ENCODE data around the gene EIF4E1B.

DNA sequence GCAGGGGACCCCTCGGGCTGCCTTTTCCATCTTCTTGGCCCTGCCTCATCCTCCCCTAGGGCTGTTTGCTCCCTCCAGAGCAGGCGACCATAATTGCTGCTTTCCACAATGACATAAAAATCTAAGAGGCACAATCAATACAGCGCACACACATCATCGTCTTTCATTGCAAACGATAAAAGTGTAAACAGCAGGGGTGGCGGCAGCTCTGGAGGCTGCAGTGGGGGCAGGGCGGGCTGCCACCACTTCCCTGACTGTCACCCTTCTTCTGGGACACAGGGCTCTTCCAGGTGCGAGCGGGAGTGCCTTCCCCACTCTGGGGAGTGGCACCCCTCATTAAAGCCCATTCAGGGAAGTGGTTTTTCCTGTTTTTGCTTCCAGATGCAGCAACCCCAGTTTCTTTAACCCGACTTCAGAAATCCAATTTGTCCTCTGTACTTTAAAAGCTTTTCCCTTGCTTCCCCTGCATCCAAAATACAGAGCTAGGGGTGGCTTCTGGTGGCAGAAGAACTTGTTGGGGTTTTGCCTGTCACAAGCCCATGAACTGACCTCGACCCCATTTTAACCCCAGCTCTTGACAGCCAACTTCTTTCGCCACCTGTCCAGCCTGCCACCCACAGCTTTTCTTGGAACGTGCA lies 62.5 kb downstream of the EIF4E1B start:
- TF ChIP-seq EZH2 (IDR thresholded peaks at IDR 0.05; ENCODE audit: borderline replicate concordance, insufficient read depth, low read length, poor library complexity, severe bottlenecking) (no peak), CTCF (IDR thresholded peaks at IDR 0.05; ENCODE audit: poor library complexity, severe bottlenecking) (no peak), TAF1 (IDR thresholded peaks at IDR 0.05; ENCODE audit: low read depth) (no peak), SMC3 (conservative IDR thresholded peaks at IDR 0.05; ENCODE audit: poor library complexity) (no peak), POLR2AphosphoS5 (IDR thresholded peaks at IDR 0.05) (peak; percentile 78)
- TF ChIP-seq, protein P1, sequence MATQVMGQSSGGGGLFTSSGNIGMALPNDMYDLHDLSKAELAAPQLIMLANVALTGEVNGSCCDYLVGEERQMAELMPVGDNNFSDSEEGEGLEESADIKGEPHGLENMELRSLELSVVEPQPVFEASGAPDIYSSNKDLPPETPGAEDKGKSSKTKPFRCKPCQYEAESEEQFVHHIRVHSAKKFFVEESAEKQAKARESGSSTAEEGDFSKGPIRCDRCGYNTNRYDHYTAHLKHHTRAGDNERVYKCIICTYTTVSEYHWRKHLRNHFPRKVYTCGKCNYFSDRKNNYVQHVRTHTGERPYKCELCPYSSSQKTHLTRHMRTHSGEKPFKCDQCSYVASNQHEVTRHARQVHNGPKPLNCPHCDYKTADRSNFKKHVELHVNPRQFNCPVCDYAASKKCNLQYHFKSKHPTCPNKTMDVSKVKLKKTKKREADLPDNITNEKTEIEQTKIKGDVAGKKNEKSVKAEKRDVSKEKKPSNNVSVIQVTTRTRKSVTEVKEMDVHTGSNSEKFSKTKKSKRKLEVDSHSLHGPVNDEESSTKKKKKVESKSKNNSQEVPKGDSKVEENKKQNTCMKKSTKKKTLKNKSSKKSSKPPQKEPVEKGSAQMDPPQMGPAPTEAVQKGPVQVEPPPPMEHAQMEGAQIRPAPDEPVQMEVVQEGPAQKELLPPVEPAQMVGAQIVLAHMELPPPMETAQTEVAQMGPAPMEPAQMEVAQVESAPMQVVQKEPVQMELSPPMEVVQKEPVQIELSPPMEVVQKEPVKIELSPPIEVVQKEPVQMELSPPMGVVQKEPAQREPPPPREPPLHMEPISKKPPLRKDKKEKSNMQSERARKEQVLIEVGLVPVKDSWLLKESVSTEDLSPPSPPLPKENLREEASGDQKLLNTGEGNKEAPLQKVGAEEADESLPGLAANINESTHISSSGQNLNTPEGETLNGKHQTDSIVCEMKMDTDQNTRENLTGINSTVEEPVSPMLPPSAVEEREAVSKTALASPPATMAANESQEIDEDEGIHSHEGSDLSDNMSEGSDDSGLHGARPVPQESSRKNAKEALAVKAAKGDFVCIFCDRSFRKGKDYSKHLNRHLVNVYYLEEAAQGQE (IDR thresholded peaks at IDR 0.05; ENCODE audit: borderline replicate concordance), result peak; percentile 32

Measured in neural cell (in vitro differentiated cells).